Activated CD8-positive, alpha-beta memory T cell treated with anti-CD3 and anti-CD28 coated beads for 24 hours (primary cell): ENCODE measurements around the gene HMCN2.

Experiments
- DNase-seq: peaks from one replicate; pipeline ENCODE4 v3.0.0-alpha.2; 2020

The HMCN2 gene

DNA sequence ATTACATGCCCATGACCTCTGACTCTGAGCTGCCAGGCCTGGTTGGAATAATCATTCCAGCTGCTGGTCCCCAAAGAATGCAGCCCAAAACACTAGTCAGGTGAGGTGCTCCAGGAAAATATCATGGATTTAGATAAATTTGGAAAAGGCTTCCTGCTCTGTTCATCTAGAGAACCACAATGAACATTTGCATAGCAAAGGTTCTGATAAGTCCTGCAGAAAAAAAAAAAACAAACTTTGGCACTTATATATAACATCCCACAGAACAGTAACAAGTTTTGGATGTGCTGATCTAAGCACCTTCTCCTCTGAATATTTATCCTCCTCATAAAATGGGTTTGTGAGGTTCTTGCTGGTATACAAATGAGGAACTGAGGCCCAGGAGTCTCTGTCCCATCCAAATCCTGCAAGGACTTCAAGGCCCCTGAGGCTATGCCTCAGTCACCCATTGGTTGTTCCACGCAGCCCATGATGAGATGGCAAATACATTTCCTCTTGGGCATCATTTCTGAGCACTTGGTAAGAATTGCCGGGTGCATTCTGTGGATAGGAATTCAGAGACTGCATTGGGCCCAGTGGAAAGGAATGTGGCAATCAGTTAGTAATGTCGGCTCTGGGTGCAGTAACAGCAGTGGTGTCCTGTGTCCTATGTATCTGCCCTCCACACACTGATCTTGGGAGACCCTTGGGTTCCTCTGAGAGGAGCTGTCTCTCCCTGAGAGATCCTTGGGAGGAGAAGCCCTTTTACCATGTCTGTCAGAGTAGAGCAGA is 105.8 kb downstream of the HMCN2 start:
- DNase-seq, result no peak

GRCh38 chr9:130372057-130372456 is 106.5 kb downstream of the HMCN2 start:
- DNase-seq, result no peak

GRCh38 chr9:130373679-130374325 is 108.2 kb downstream of the HMCN2 start:
- no peak for DNase-seq

- no peak for DNase-seq
These were observed 112.1 kb downstream of the HMCN2 start for GRCh38 chr9:130377612-130378011.

DNA sequence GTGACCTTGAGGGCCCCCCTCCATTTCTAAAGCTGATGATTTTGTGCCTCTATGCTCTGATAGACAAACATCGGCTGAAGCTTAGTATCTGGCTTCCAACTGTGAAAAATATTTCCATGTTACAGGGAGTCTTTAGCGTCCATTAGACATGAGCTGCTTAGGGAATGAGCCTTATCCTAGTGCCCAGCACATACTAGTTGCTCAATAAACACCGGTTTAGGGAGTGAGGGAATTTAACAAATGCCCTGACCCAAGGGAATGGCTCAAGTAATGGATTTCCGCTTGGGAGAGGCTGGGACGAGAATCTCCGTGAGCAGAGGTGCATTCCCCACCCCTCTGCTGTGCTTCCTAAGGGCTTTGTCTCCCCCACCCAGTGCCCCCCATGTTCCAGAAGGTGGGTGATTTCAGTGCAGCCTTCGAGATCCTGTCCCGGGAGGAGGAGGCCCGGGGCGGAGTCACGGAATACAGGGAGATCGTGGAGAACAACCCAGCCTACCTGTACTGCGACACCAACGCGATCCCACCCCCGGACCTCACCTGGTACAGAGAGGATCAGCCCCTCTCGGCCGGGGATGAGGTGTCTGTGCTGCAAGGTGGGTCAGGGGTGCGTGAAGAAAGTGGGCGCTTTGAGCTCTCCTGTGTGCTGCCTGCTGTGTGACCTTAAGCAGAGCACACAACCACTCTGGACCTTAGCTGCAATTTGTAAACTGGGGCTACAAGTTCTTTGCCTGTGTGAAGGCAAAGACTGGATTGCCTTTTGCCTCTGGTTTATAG is 113.5 kb downstream of the HMCN2 start:
- no peak for DNase-seq

- DNase-seq, result no peak
These were observed 114.0 kb downstream of the HMCN2 start for GRCh38 chr9:130379649-130379970.

- no peak for DNase-seq
These were observed 115.4 kb downstream of the HMCN2 start for GRCh38 chr9:130380920-130381469.

GRCh38 chr9:130381660-130382059 is 116.1 kb downstream of the HMCN2 start:
- no peak for DNase-seq

- DNase-seq, result no peak
These were observed 116.5 kb downstream of the HMCN2 start for GRCh38 chr9:130382096-130382495.

GRCh38 chr9:130382636-130383349 is 117.2 kb downstream of the HMCN2 start:
- DNase-seq, result no peak

DNA sequence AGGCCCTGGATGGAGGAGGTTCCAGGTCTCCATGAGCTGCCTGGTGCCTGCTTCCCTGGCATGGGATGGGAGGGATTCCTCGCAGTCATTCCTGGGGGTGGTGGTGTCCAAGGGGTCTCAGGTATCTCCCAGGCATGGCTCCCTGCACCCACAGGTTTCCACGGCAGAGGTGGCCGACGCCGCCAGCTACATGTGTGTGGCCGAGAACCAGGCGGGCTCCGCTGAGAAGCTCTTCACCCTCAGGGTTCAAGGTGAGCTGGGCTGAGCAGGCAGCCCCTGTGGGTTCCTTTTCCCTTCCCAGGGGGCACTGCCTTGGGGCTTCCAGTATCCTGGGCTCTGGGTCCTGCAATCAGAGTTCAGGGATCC is 117.8 kb downstream of the HMCN2 start:
- DNase-seq, result no peak

- DNase-seq, result no peak
These were observed 118.6 kb downstream of the HMCN2 start for GRCh38 chr9:130383979-130384676.

GRCh38 chr9:130385257-130385656 is 119.7 kb downstream of the HMCN2 start:
- DNase-seq, result no peak

- no peak for DNase-seq
These were observed 121.8 kb downstream of the HMCN2 start for GRCh38 chr9:130387398-130387797.

GRCh38 chr9:130387905-130388304 is 122.3 kb downstream of the HMCN2 start:
- DNase-seq, result no peak

DNA sequence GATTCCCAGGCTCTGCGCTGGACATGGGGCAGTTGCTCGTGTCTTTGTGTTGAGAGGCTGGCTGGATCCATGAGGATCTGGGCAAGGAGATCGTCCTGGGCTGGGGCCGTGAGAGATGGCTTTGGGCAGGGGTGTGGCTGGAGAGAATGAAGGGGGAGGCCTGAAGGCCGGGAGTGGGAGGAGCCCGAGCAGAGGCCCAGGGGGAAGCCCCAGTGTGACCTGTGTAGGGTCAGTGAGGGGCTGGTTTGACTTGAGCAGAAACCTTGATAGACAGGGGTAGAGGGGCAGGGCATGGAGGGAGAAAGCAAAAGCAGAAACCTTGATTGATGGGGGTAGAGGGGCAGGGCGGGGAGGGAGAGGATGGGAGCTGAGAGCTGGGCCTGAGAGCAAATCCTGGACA is 124.8 kb downstream of the HMCN2 start:
- no peak for DNase-seq

- no peak for DNase-seq
These were observed 125.4 kb downstream of the HMCN2 start for GRCh38 chr9:130390986-130391385.

- DNase-seq, result no peak
These were observed 126.3 kb downstream of the HMCN2 start for GRCh38 chr9:130391866-130392265.

GRCh38 chr9:130393681-130394071 is 128.1 kb downstream of the HMCN2 start:
- no peak for DNase-seq

DNA sequence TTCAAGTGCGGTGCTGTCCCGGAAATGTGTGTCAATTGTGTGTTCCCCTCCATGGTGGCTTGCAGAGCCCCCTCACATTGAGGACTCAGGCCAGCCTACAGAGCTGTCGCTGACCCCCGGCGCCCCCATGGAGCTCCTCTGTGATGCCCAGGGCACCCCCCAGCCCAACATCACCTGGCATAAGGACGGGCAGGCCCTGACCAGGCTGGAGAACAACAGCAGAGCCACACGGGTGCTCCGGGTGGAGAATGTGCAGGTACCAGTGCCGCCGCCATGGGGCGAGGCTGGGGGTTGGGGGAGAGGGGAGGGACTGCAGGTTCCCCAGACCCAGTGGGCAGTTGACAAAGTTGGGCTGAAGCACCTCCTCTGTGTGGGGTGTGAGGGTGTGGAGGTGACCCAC is 128.8 kb downstream of the HMCN2 start:
- no peak for DNase-seq

- no peak for DNase-seq
These were observed 129.4 kb downstream of the HMCN2 start for GRCh38 chr9:130394814-130395470.
